ENCODE measurements around the gene RAB1A.

DNA sequence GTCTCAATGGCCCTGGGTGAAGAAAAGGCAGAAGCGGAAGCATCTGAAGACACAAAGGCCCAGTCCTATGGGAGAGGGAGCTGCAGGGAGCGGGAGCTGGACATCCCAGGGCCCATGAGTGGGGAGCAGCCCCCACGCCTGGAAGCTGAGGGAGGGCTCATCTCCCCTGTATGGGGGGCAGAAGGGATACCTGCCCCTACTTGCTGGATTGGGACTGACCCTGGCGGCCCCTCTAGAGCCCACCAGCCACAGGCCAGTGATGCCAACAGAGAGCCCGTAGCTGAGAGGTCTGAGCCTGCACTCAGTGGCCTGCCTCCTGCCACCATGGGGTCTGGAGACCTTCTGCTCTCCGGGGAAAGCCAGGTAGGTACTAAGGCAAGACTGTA, 60.5 kb downstream of the RAB1A start:
- TF ChIP-seq CTCF (IDR thresholded peaks at IDR 0.05; ENCODE audit: borderline replicate concordance, extremely low read depth, low read length, poor library complexity, severe bottlenecking) (no peak), EZH2 (IDR thresholded peaks at IDR 0.05; ENCODE audit: borderline replicate concordance, low read depth, low read length, severe bottlenecking) (no peak)

Measured in DND-41 (cell line).